Measurements from ENCODE around the gene GRHL1. TPM values are rescaled to one million over a fixed set of nuclear protein-coding genes. Genes with fewer than 3 reads are reported as not detected.
A peak's percentile ranks its signal among the peaks of the same experiment; 100 is the strongest.

Gene GRHL1
- total and polyA plus RNA-seq, 2 experiments from 2014 or later: 2.9 to 4.2 TPM

DNA sequence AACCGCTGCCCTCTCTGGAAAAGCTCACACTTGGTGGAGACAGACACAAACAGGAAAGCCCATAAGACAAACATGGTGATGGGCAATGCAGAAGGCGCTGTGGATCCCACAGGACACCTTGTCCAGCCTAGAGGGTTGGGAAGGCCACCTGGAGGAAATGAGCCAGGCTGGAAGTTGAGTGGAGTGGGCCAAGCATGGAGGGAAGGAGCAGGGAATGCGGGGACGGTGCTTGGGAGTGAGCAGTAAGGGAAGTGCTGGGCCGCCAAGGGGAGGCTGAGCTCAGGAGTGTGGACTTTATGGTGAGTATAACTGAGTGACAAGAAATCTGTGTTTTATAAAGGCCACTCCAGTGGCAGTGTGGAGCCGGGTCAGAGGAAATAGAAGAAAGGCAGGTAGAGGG is 2.8 kb upstream of the GRHL1 start:
- Histone ChIP-seq H3K4me1 (ENCODE audit: insufficient read depth) (no peaks in the 10 kb centered on the region), H3K36me3 (ENCODE audit: insufficient read depth) (no peaks in the 10 kb centered on the region), H3K27ac (ENCODE audit: low read depth) (no peak overlapping the region), H3K79me2 (replicated peaks; ENCODE audit: insufficient read depth) (no peaks in the 10 kb centered on the region), H2AFZ (no peak overlapping the region), H4K20me1 (replicated peaks; ENCODE audit: insufficient read depth) (no peaks in the 10 kb centered on the region), H3F3A (replicated peaks; ENCODE audit: low read depth) (no peaks in the 10 kb centered on the region), H3K9me2 (ENCODE audit: insufficient read depth) (no peaks in the 10 kb centered on the region), H3K4me2 (no peak overlapping the region), H3K4me3 (no peak overlapping the region), H3K27me3 (ENCODE audit: insufficient read depth) (peaks cover 39% of the 10 kb centered on the region)
- DNase-seq (ENCODE audit: low spot score) (peak; percentile 10), ATAC-seq (no peak)
- Mint-ChIP-seq H3K27ac (no peak overlapping the region), H3K9me3 (no peaks in the 10 kb centered on the region), H3K36me3 (ENCODE audit: low read depth) (no peaks in the 10 kb centered on the region), H3K27me3 (ENCODE audit: insufficient read depth, low read depth, poor library complexity) (peaks cover 24% of the 10 kb centered on the region), H3K4me3 (no peak overlapping the region; the same call in 2 of the 3 replicates), H3K4me1 (peaks cover 10% of the 10 kb centered on the region)
- TF ChIP-seq JUNB (IDR thresholded peaks at IDR 0.05; ENCODE audit: unreplicated experiment): no peak
- no peak for TF ChIP-seq NANOG (IDR thresholded peaks at IDR 0.05; ENCODE audit: borderline replicate concordance)
- no peak for TF ChIP-seq EZH2phosphoT487 (IDR thresholded peaks at IDR 0.05; ENCODE audit: unreplicated experiment)
- no peak for TF ChIP-seq ZNF114 (CRISPR knock-in tag; IDR thresholded peaks at IDR 0.05)
- no peak for TF ChIP-seq EZH2 (IDR thresholded peaks at IDR 0.05; ENCODE audit: low read depth, unreplicated experiment)
- TF ChIP-seq, protein P1, sequence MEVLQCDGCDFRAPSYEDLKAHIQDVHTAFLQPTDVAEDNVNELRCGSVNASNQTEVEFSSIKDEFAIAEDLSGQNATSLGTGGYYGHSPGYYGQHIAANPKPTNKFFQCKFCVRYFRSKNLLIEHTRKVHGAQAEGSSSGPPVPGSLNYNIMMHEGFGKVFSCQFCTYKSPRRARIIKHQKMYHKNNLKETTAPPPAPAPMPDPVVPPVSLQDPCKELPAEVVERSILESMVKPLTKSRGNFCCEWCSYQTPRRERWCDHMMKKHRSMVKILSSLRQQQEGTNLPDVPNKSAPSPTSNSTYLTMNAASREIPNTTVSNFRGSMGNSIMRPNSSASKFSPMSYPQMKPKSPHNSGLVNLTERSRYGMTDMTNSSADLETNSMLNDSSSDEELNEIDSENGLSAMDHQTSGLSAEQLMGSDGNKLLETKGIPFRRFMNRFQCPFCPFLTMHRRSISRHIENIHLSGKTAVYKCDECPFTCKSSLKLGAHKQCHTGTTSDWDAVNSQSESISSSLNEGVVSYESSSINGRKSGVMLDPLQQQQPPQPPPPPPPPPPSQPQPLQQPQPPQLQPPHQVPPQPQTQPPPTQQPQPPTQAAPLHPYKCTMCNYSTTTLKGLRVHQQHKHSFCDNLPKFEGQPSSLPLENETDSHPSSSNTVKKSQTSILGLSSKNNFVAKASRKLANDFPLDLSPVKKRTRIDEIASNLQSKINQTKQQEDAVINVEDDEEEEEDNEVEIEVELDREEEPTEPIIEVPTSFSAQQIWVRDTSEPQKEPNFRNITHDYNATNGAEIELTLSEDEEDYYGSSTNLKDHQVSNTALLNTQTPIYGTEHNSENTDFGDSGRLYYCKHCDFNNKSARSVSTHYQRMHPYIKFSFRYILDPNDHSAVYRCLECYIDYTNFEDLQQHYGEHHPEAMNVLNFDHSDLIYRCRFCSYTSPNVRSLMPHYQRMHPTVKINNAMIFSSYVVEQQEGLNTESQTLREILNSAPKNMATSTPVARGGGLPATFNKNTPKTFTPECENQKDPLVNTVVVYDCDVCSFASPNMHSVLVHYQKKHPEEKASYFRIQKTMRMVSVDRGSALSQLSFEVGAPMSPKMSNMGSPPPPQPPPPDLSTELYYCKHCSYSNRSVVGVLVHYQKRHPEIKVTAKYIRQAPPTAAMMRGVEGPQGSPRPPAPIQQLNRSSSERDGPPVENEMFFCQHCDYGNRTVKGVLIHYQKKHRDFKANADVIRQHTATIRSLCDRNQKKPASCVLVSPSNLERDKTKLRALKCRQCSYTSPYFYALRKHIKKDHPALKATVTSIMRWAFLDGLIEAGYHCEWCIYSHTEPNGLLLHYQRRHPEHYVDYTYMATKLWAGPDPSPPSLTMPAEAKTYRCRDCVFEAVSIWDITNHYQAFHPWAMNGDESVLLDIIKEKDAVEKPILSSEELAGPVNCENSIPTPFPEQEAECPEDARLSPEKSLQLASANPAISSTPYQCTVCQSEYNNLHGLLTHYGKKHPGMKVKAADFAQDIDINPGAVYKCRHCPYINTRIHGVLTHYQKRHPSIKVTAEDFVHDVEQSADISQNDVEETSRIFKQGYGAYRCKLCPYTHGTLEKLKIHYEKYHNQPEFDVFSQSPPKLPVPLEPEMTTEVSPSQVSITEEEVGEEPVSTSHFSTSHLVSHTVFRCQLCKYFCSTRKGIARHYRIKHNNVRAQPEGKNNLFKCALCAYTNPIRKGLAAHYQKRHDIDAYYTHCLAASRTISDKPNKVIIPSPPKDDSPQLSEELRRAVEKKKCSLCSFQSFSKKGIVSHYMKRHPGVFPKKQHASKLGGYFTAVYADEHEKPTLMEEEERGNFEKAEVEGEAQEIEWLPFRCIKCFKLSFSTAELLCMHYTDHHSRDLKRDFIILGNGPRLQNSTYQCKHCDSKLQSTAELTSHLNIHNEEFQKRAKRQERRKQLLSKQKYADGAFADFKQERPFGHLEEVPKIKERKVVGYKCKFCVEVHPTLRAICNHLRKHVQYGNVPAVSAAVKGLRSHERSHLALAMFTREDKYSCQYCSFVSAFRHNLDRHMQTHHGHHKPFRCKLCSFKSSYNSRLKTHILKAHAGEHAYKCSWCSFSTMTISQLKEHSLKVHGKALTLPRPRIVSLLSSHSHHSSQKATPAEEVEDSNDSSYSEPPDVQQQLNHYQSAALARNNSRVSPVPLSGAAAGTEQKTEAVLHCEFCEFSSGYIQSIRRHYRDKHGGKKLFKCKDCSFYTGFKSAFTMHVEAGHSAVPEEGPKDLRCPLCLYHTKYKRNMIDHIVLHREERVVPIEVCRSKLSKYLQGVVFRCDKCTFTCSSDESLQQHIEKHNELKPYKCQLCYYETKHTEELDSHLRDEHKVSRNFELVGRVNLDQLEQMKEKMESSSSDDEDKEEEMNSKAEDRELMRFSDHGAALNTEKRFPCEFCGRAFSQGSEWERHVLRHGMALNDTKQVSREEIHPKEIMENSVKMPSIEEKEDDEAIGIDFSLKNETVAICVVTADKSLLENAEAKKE (CRISPR knock-in tag; IDR thresholded peaks at IDR 0.05): no peak
